Inflammatory macrophage treated with lipopolysaccharide for 1 hour (primary cell): Measurements from ENCODE around the gene IER3.
A peak's percentile ranks its signal among the peaks of the same experiment; 100 is the strongest.
"Not testable (repeated sequence)": the region's sequence is repeated elsewhere in the genome, so short reads cannot be mapped to it uniquely, and the experiment has no call there.

ENCODE experiments used
- DNase-seq, 2 donors: peaks; one replicate each; pipeline ENCODE4 v3.0.0-alpha.2; 2020 to 2022

Gene IER3

DNA sequence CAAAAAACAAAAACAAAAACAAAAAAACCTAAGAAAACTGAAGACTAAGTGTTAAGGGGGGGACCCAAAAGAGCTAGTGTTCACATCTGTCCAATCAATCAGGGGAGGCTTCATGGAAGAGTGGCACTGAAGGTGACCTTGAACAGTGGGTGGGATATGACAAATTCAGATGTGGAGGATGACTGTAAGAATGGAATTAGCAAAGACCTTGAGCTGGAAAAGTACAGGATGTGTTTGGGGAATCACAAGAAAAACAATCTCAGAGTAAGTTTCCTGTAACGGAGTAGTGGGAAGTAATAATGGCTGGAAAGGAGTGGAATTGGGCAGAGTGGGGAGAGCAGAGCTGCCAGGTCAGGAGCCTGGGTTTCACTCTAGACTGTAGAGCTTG, 2.9 kb upstream of the IER3 start:
- peak in 1 of 2 donors; percentile 44 for DNase-seq

DNA sequence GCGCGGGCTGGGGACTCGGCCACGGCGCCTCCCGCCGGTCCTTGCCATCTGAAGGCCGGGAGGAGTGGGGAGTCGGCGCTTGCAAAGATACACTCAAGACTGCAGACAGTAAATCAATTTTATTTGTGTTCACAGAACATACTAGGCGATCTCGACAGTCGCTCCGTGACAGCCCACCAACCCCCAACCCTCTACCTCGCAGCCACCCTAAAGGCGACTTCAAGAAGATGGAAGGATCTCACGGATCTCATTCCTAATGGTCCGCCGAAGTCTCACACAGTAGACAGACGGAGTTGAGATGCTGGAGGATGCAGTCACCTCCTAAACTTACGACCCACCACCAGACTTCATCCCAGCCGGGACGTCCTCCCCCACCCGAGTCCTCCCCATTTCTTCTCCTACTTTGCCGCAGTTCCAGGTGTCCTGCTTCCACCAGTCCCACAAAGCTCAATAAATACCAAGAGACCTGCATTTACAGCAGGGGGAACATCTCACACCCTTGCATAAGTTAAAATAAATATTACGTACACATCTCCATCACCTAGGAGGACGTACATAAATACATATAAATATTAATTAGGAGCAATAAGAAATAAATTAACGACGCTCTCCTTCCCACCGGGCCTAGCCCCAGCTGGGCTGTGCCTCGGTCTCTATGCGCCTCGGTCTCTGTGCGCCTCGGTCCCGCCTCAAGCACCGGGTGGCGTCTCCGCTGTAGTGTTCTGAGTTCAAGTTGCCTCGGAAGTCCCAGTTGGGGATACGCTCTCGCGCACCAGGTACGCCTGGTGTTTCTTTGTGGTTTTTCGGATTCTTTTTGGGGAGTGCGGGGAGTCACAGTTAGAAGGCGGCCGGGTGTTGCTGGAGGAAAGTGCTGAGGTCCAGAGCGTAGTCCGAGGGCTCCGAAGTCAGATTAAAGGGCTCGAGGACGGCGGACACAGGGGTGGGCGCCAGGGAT, 971 bp downstream of the IER3 start:
- peak; percentile 24 to 40 for DNase-seq

DNA sequence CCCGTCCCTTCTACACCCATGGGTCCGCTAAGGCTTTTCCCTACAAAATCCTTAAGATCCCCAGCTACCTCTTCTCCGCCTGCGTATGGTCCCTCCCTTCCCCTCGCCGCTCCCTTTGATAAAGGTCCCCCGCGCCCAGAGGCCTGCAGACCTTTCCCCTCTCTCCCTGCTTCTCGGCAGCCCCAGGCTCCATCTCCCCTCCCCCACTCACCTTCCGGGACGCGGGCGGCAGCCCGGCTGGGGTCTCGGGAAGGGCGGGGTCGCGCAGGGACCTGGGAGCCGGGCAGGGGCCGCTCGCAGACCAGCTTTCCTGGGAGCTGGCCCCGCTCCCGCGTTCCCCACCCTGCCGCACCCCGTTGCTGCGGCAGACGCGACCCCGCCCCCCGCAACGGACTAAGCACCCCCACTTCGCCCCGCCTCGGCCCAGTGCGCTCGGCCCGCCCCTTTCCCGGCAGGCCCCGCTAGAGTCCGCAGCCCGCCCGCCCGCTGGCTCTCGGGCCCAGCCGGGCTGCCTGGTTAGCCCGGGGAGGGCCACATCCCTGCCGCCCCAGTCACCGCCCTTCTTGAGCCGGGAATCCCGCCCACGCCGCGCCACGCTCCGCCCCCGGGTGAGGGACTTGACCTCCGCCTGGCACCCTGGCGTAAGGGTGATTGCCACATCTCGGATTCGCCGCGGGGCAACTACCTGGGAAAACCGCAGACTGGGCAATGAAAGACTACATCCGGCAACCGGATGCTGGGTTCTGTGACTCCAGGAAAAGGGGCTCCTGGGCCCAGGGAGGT, 1.8 kb downstream of the IER3 start, which contains the start of gene FLOT1:
TSS of gene FLOT1 (minus strand) at position 372 of the 783 bp plus-strand sequence. CDS start 498 bp downstream, outside the sequence.
- peak; percentile 99 to 100 for DNase-seq

DNA sequence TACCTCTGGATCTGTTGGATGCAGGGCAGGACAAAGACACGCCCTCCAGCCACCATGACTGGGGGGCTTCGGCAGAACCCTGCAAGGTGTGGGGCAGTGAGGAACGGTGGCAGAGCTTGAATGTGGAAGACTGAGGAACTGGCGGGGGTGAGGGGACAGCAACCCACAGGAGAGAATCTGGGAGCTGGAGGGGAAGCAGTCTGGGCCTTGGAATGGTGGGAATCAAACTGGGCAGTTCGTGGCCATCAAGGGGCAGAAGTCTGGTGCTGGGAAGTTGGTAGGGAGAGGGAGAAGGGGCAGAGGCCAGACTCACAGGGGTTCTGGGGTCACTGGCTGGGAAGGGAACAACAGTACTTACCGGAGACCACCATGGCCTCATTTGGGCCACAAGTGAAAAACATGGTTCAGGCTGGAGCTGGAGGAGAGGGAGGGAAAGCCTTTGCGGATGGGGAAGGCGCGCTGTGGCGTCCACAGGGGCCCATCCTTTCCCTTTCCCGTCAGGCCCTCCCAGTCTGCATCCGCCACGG, 2.5 kb downstream of the IER3 start:
- peak in 1 of 2 donors; percentile 46 for DNase-seq

DNA sequence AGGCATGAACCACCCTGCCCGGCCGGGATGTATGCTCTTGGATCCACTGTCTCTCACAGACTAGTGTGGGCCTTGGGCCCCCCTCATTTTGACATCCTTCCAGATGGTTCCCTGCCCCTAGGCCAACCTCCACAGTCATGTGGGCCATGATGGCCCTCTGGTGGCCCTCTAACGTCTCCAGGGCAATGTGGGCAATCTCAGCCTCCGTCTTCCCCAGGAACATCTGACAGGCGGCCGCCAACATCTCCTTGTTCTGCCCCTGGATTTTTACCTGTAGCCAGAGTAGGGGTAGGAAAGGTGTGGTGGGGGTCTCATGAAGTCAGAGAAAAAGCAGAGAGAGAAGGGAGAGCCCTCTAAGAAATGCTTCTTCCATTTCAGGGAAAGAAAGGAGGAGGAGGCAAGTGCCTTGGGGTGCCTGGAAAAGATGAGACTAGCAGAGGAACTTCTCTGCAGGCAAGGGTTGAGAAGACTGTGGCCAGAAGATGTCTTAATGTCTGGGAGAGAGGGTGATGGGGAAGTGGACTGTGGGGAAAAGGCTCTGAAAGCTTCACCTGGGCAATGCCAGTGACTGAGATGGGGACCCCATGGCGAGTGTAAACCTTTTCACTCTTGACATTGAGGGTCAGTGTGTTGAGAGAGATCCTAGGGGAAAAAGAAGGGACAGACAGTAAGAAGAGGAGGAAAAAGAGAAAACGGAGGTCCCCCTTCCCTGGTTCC, 3.1 kb downstream of the IER3 start:
- DNase-seq: peak; percentile 42 to 43

DNA sequence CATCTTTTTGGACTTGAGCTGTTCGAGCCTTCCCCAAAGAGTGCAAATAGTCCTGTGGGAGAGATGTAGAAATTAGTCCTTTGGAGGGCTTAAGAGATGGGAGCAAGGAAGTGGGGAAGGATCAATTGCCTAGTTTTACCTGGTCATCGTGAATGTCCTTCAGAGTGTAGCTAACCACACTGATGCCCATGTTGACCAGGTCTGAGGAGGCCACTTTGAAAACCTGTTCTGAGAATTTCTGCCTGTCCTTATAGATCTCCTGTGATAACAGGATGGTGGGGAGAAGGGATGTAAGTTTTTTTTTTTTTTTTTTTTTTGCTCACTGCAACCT, 3.8 kb downstream of the IER3 start:
- DNase-seq: peak in 1 of 2 donors; percentile 22

DNA sequence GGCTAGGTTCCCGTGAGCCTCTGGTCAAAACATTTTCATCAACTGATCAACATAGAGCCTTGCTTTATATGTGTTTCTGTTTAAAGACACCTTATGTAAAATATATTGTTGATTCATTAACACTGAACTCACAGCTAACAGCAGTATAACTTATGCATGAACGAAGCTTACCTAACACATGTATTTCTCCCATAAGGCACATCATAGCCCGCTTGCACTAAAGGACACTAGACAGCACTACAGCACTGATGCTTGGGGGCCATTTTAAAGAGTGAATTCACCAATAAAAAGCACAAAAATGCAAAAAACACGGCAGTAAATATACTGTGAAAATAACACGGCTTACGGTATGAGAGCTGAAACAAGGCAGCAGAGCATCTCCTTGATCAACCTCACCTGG, 5.8 kb downstream of the IER3 start:
- DNase-seq: no peak

DNA sequence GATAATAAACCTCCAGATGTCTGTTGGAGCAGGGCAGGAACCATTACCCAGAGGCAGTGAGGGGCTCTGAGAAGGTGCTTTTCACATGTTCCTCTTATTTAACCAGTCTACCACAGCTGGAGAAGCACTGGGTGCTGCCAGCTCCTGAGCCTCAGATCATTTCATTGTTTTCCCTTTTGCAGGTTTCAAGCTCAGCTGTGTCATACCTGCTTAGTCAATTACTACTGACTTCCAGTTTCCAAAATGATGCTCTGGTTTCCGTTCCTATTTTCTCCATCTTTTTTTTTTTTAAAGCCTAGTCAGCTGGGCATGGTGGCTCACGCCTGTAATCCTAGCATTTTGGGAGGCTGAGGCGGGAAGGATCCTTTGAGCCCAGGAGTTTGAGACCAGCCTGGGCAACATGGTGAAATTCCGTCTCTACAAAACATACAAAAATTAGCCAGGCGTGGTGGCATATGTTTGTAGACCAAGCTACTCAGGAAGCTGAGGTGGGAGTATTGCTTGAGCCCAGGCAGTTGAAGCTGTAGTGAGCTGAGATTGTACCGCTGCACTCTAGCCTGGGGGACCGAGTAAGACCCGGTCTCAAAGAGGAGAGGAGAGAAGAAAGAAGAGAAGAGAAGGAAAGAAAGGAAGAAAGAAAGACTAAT, 8.6 kb downstream of the IER3 start:
- DNase-seq: no peak

DNA sequence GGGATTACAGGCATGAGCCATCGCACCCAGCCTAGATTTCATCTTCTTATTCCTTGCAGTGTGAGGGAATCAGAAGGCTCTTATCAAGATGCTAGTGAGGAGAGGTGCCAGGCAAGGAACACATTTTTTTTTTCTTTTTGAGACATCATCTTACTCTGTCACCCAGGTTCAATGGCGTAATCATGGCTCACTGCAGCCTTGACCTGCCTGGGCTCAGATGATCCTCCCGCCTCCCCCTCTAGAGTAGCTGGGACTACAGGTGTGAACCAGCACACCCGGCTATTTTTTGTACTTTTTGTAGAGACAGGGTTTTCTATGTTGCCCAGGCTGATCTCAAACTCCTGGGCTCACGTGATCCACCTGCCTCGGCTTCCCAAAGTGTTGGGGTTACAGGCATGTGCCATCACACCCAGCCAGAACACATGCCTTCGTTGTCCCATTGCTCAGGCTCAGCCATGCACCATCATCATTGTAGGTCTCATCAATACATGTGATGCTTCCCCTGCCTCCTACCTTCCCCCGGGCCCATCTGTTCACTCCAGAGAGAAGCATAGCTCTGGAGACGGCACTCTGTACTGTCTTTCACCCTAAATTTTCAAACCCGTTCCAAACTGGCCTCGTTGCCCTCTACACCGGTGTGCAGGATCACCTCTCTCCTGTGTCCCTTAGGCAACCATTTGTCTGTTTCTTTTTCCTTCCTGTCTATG, 12.0 kb downstream of the IER3 start:
- no peak for DNase-seq

DNA sequence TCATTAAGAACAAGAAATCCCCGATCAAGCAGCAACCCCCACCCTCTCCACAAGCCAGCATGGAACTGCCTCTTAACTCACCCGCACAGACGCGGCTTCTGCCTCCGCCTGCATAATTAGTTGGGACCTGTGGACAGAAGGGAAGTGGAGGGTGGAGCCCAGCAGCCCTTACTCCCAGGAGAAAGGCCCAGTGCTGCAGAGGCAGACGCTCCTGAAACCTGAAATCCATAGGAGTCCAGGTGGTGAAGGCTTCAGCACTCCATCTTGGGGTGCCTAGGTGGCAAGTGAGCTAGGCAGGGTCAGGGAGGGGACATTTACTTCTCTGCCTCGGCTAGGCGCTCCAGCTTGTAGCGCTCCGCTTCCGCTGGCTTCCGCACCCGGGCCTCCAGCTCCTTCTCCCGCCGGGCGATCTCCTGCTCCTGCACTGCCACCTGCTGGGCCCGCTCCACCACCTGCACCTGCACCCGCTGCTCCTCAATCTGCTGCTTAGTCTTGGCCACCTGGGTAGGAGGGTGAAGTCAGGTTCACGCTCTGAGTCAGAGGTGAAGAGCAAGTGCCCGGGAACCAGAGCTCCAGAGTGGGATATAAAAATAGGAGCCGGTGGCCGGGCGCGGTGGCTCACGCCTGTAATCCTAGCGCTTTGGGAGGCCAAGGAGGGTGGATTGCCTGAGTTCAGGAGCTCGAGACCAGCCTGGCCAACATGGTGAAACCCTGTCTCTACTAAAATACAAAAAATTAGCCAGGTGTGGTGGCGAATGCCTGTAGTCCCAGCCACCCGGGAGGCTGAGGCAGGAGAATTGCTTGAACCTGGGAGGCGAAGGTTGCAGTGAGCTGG, 13.5 kb downstream of the IER3 start:
- peak; percentile 58 to 67 for DNase-seq

DNA sequence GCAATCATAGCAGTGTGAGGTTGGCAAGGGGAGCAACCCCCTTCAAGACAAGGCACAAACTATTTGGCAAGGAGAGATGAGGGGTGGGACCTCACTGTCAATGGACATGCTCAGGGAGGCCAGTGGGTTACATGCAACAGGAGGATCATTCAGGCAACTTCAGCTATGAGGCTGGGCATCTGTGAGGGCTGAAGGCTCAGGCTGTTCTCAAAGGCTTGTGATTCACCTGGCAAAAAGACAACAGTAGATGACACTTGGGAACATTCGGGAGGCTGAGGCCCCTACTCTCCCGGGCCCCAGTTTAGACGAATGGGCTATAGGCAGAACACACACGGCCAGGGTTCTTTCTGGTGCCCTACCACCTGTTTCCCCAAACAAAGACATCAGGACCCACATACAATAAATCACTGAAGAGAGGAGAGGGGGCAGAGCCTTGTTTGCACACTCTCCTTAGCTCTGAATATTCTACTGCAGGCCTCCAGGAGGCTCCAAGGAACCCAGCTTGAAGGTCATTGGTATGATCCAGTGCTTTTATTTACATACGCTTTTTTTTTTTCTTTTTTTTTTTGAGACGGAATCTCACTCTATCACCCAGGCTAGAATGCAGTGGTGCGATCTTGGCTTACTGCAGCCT, 16.3 kb downstream of the IER3 start:
- DNase-seq: no peak

DNA sequence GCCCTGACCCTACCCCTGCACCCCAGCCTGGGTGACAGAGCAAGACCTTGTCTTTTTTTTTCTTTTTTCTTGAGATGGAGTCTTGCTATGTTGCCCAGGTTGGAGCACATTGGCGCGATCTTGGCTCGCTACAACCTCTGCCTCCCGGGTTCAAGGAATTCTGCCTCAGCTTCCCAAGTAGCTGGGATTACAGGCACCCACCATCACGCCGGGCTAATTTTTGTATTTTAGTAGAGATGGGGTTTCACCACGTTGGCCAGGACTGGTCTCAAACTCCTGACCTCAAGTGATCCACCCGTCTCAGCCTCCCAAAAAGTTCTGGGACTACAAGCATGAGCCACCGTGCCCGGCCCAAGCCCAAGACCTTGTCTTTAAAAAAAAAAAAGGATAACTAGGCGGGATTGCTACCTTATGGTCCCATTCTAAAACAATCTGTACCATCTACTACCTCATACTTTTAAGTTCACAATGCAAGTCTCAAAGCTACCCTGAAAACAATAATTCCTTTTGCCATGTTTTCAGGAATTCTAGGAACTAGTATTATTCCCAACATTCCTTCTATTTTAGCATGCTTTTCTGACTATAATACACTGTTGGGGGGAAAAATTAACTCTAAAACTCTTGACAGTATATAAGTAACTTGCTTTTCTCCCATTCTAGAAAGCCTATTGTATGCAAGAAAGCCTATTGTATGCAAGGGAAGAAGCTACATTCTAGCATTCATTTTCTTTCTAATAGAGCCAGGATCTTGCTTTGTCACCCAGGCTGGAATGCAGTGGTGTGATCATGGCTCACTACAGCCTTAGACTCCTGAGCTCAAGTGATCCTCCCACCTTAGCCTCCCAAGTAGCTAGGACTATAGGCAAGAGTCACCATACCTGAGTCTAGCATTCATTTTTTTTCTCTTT, 17.6 kb downstream of the IER3 start:
- no peak for DNase-seq

DNA sequence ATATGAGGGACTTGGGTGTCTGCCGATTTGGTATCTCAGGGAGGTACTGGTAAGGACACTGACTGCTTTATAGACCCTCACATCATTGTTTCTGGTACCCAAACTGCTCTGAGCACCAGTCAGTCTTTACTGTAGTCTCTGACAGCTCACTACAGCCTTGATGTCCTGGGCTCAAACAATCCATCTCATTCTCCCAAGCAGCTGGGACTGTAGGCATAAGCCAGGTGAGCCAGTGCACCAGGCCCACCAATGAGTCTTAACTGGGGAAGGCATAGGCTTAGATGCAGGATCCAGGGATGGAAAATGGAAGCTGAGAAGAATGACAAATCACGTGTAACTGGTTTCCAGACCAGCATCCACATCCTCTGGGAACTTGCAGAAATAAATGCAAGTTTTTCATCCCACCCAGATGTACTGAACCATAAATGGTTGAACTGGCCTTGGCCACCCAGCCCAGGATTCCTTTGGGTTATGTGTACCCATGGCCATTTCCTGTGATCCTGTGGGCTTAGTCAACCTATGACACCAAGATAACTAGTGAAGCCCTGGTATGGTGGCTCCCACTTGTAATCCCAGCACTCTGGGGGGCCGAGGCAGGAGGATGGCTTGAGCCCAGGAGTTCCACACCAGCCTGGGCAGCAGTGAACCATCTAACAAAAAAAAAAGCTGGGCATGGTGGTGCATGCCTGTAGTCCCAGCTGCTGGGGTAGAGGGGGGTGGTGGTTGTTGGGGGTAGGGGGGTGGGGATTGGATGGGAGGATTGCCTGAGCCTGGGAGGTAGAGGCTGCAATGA, 18.4 kb downstream of the IER3 start:
- no peak for DNase-seq

DNA sequence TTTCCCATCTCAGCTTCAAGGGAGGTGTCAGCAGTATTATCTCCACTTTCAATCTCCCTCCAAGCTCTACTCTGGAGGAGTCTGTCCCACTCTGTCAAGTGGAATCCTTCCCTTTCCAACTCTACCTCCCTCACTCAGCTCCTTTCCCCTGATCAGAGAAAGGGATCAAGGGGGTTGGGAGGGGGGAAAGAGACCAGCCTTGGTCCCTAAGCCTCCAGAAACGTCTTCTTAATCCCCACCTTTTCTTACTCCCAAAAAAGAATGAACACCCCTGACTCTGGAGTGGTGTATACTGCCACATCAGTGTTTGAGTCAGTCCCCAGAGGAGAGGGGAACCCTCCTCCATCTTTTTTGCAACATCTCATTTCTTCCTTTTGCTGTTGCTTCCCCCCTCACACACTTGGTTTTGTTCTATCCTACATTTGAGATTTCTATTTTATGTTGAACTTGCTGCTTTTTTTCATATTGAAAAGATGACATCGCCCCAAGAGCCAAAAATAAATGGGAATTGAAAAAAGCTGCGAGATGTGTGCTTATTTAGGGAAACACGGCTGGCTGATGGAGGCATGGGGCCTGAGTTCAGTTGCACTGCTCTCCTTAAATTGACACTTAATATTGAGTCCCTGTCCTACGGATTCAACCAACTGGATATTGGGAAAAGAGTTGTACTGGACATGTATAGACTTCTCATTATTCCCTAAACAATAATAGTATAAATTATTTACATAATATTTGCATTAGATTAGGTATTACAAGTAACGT, 19.3 kb downstream of the IER3 start:
- peak in 1 of 2 donors; percentile 49 for DNase-seq

DNA sequence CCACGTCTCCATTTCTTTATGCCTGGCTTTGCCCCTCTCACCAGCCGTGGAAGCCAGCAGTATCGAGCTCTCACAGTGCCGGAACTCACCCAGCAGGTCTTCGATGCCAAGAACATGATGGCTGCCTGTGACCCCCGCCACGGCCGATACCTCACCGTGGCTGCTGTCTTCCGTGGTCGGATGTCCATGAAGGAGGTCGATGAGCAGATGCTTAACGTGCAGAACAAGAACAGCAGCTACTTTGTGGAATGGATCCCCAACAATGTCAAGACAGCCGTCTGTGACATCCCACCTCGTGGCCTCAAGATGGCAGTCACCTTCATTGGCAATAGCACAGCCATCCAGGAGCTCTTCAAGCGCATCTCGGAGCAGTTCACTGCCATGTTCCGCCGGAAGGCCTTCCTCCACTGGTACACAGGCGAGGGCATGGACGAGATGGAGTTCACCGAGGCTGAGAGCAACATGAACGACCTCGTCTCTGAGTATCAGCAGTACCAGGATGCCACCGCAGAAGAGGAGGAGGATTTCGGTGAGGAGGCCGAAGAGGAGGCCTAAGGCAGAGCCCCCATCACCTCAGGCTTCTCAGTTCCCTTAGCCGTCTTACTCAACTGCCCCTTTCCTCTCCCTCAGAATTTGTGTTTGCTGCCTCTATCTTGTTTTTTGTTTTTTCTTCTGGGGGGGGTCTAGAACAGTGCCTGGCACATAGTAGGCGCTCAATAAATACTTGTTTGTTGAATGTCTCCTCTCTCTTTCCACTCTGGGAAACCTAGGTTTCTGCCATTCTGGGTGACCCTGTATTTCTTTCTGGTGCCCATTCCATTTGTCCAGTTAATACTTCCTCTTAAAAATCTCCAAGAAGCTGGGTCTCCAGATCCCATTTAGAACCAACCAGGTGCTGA, 20.3 kb downstream of the IER3 start:
- DNase-seq: not testable (repeated sequence)

DNA sequence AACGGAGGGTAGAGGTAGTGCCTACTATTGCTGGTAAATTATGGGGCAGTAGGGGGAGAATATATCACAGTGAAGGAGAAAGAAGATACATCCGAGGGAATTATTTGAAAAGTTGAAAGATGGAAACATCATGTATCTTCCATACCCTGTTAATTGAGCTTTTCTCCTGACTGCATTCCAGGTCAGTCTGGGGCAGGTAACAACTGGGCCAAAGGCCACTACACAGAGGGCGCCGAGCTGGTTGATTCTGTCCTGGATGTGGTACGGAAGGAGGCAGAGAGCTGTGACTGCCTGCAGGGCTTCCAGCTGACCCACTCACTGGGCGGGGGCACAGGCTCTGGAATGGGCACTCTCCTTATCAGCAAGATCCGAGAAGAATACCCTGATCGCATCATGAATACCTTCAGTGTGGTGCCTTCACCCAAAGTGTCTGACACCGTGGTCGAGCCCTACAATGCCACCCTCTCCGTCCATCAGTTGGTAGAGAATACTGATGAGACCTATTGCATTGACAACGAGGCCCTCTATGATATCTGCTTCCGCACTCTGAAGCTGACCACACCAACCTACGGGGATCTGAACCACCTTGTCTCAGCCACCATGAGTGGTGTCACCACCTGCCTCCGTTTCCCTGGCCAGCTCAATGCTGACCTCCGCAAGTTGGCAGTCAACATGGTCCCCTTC, 21.0 kb downstream of the IER3 start:
- not testable (repeated sequence) for DNase-seq
